Effector memory CD8-positive, alpha-beta T cell (primary cell): ENCODE measurements around the gene ZCCHC17.

Experiments used
- ATAC-seq: fragments of 150-1000 bp; cut with Tn5 transposase; replicated peaks from 2 replicates; pipeline ENCODE4 v1.10.0; 2021; ENCODE audit warnings: mild to moderate bottlenecking, moderate library complexity
- DNase-seq, 3 experiments: peaks; one replicate each; pipeline ENCODE4 v3.0.0; 2021
- H3K27ac Mint-ChIP-seq, 2 donors: one replicate each; pipeline ENCODE4 v1.8.0; 2022; ENCODE audit warnings: mild to moderate bottlenecking in 2 of 2, mixed read lengths in 2 of 2, moderate library complexity in 2 of 2
- H3K27me3 Mint-ChIP-seq, 2 donors: one replicate each; pipeline ENCODE4 v1.8.0; 2022; ENCODE audit warnings: mixed read lengths in 2 of 2
- H3K36me3 Mint-ChIP-seq: one replicate; pipeline ENCODE4 v1.8.0; 2022; ENCODE audit warnings: mild to moderate bottlenecking, moderate library complexity, mixed read lengths; ENCODE audit not compliant: insufficient read depth
- H3K4me1 Mint-ChIP-seq, 2 donors: one replicate each; pipeline ENCODE4 v1.8.0; 2022; ENCODE audit warnings: low read depth in 2 of 2, mixed read lengths in 2 of 2
- H3K4me3 Mint-ChIP-seq, 2 donors: one replicate each; pipeline ENCODE4 v1.8.0; 2022; ENCODE audit warnings: mild to moderate bottlenecking in 2 of 2, mixed read lengths in 2 of 2, moderate library complexity in 2 of 2
- H3K9me3 Mint-ChIP-seq, 2 donors: one replicate each; pipeline ENCODE4 v1.8.0; 2022; ENCODE audit warnings: mixed read lengths in 2 of 2

The ZCCHC17 gene

DNA sequence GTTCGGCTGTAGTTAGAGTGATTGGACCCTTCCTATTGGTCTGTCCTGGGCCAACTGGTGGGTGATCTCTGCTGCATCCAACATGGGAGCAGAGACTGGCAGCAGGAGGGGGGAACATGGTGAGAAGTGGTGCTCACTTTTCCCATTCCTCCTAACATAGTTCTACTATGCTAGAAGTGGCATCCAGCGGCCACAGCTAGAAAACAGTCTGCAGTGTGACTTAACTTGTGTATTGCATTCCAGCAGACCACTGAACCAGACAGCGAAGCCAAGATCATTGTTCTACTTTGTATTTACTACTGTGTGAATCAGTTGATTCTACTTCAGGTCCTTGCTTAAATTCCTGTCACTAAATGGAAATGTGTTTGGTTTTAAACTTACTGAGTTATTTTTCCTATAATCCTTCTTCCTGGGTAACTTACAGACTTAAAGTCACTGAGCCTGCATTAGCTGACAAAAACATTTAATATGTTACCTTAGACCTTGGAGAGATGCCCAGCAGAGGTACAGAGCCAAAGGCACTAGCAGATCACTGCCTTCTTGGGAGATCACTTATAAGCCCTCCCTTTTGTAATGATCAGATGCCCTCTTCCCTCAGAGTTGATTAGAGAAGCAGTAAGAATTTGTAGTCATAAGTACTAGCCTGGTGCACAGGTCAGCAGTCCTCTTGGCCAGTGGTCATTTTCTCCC, 67.9 kb downstream of the ZCCHC17 start:
- Mint-ChIP-seq H3K4me1 (no peaks in the 10 kb centered on the region), H3K36me3 (peaks cover 12% of the 10 kb centered on the region), H3K9me3 (no peaks in the 10 kb centered on the region), H3K27ac (no peak overlapping the region), H3K4me3 (no peak overlapping the region), H3K27me3 (no peaks in the 10 kb centered on the region)
- ATAC-seq, result no peak
- no peak for DNase-seq

DNA sequence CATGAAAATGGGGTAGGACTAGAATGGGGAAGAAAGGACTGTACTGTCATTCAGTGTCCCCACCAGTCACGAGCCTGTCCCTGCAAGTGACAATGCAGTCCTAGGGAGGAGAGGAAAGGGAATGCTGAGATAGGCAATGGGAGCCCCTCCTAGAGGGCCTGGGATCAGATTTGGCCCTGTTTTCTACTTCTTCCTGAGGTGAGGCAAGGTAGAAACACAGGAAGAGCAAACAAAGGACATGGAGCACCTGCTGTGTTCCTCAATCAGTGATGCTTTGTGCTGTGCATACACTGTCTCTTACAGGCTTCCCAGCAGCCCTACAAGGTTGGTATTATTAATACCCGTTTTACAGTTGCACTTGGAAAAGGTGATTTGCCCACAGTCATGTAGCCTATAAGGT, 70.0 kb downstream of the ZCCHC17 start:
- peaks cover 4% of the 10 kb centered on the region for H3K36me3 Mint-ChIP-seq
- ATAC-seq (no peak), DNase-seq (no peak)
- H3K4me3 Mint-ChIP-seq, result no peak overlapping the region
- H3K4me1 Mint-ChIP-seq, result no peaks in the 10 kb centered on the region
- peak overlapping the region in 1 of 2 donors; percentile 58 for H3K27ac Mint-ChIP-seq
- H3K27me3 Mint-ChIP-seq, result no peaks in the 10 kb centered on the region
- no peaks in the 10 kb centered on the region for H3K9me3 Mint-ChIP-seq

DNA sequence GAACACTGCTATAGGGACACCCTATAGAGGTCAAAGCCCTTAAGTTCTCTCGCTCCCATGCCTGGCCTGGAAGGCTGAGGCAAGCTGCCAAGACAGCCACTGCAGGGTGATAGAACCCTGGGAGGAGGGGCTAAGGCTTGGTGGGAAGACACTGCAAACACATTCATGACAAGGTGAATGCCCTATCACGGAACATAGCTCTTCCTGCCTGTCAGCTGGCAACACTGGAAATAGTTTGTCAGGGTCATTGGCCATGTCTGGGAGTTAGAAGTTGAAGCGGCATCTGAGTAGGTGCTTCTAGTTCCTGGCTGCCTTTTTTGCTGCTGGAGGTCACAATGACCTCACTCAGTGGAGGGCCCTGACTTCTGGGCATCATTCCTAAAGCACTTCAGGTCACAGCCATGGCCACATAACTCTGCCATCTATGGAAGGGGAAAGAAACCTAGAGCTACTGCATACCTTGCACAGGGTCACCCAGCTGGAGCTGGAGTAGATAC, 71.8 kb downstream of the ZCCHC17 start:
- DNase-seq (no peak), ATAC-seq (no peak)
- Mint-ChIP-seq H3K27me3 (no peaks in the 10 kb centered on the region), H3K9me3 (no peaks in the 10 kb centered on the region), H3K36me3 (peaks cover 4% of the 10 kb centered on the region), H3K4me3 (no peak overlapping the region), H3K27ac (peak overlapping the region in 1 of 2 donors; percentile 2), H3K4me1 (peaks cover 7 to 11% of the 10 kb centered on the region in 2 donors)

DNA sequence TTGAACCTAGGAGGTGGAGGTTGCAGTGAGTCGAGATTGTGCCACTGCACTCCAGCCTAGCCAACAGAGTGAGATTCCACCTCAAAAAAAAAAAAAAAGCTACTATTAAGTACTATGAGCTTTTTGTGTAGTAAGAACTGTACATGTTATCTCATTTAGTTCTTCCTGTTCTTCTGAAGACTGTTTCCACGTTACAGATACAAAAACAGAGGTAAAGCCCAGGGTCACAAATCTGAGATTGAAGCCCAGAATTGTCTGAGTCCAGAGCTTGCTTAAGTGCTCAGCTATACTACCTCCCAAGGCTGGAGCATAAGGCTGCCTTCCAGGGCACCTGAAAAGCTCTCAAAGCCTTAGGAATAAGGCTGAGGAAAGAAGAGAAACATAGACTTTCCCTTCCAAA, 73.2 kb downstream of the ZCCHC17 start:
- no peak for ATAC-seq
- Mint-ChIP-seq H3K4me3 (no peak overlapping the region), H3K36me3 (peaks cover 4% of the 10 kb centered on the region), H3K9me3 (no peaks in the 10 kb centered on the region), H3K27ac (no peak overlapping the region), H3K27me3 (no peaks in the 10 kb centered on the region), H3K4me1 (peaks cover 9 to 14% of the 10 kb centered on the region in 2 donors)
- DNase-seq, result no peak

DNA sequence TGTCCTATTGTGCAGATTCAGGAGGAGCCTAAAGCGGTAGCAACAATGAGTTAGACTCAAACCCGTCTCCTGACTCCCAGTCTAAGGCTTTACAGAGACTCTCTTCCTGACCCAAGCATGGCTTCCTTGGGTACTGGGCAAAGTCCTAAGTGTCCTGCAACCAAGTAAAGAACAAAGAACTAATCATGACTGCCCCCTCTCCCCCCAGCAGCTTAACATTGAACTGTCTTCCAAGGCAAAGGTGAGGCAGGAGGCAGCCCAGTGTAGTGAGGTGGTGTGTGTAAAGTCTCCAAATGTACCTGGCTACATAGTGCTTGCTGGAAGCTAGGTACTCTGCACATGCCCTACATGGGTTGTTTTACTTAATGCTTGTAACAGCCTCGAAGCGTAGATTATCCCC, 73.7 kb downstream of the ZCCHC17 start:
- peaks cover 2% of the 10 kb centered on the region for H3K36me3 Mint-ChIP-seq
- H3K27ac Mint-ChIP-seq, result no peak overlapping the region
- ATAC-seq, result no peak
- H3K9me3 Mint-ChIP-seq, result no peaks in the 10 kb centered on the region
- no peak for DNase-seq
- no peaks in the 10 kb centered on the region for H3K27me3 Mint-ChIP-seq
- peaks cover 9 to 14% of the 10 kb centered on the region in 2 donors for H3K4me1 Mint-ChIP-seq
- no peak overlapping the region for H3K4me3 Mint-ChIP-seq

DNA sequence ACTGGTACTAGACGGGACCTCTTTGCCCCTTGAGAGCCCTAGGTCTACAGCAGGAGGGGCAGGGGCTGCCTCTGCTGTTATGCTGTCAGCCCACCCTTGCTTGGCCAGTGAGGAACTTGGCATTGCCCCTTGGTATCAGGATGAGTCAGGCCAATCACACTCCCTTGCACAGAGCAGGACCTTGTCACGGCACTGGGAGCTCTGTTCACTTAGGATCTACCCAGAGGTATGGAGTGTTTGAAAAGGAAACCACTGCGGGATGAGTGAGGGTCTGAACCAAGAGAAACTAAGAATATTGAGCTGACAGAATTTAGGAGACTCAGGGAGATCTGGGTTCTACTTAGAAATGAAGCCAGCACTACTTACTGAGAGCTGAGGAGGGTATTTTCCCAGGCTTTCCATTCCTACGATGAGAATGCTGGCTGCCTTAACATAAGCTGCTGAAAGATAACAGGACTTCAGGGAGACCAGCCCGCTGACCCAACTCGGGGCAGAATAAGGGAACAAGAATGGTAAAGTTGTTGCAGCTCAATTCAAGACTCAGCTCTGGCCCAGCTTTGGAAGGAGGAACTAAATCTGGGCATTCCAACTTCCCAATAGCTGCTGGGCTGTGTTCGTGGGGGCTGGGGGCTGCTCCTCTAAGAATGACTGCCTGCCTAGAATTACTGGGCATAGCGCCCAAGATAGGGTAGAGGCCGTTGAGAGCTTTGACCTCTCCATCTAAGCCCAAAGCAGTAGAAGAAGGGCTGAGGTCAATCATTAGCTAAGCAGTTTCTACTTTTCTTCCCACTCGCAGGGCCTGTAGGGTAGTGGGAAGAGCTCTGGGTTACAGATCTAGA, 74.5 kb downstream of the ZCCHC17 start:
- H3K4me3 Mint-ChIP-seq, result no peak overlapping the region
- no peak overlapping the region for H3K27ac Mint-ChIP-seq
- no peaks in the 10 kb centered on the region for H3K9me3 Mint-ChIP-seq
- no peaks in the 10 kb centered on the region for H3K36me3 Mint-ChIP-seq
- ATAC-seq, result no peak
- H3K4me1 Mint-ChIP-seq, result peaks cover 9 to 14% of the 10 kb centered on the region in 2 donors
- H3K27me3 Mint-ChIP-seq, result no peaks in the 10 kb centered on the region
- no peak for DNase-seq

DNA sequence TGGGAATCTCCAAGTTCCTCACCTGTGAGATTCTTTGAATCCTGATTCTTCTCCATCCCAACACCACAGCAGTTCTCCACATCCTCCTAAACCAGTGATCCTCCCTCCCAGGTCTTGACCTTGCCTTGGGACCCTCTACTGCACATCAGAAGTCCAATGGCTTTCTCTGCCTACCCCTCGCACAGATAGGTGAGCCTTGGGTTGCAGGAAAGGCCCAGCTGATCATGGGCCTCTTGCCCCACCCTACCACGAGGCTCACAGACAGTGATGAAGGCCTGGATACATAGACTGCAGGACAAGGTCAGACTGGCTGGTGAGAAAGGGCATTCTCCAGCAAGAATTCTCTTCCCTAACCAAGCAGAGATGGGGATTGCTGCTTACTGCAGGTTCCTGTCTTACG, 75.2 kb downstream of the ZCCHC17 start:
- H3K27me3 Mint-ChIP-seq, result no peaks in the 10 kb centered on the region

DNA sequence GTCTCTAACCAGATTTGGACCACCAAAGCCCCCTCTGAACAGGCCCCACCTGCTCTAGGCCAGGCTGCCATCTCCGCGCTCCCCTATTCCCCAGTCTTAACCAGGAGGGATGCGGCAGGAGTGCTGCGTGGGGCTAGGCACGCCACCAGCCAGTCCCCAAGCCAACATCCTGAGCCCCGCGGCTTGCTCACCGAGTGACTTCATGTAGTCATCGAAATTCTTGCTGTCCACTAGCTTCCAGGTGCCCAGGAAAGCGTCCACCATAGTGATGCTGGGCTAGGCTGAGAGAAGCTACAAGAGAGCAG, 75.9 kb downstream of the ZCCHC17 start:
- H3K27me3 Mint-ChIP-seq, result no peaks in the 10 kb centered on the region
- H3K4me3 Mint-ChIP-seq, result peak overlapping the region in 1 of 2 donors; percentile 85
- H3K27ac Mint-ChIP-seq, result peak overlapping the region in 1 of 2 donors; percentile 51
- peaks cover 9 to 14% of the 10 kb centered on the region in 2 donors for H3K4me1 Mint-ChIP-seq
- ATAC-seq (no peak), DNase-seq (no peak)
- no peaks in the 10 kb centered on the region for H3K36me3 Mint-ChIP-seq
- H3K9me3 Mint-ChIP-seq, result no peaks in the 10 kb centered on the region

More for the DNA sequence above, 75.2 kb downstream of the ZCCHC17 start:
- DNase-seq (no peak), ATAC-seq (no peak)
- Mint-ChIP-seq H3K9me3 (no peaks in the 10 kb centered on the region), H3K27ac (no peak overlapping the region), H3K36me3 (no peaks in the 10 kb centered on the region), H3K4me3 (no peak overlapping the region), H3K4me1 (peaks cover 9 to 14% of the 10 kb centered on the region in 2 donors)

DNA sequence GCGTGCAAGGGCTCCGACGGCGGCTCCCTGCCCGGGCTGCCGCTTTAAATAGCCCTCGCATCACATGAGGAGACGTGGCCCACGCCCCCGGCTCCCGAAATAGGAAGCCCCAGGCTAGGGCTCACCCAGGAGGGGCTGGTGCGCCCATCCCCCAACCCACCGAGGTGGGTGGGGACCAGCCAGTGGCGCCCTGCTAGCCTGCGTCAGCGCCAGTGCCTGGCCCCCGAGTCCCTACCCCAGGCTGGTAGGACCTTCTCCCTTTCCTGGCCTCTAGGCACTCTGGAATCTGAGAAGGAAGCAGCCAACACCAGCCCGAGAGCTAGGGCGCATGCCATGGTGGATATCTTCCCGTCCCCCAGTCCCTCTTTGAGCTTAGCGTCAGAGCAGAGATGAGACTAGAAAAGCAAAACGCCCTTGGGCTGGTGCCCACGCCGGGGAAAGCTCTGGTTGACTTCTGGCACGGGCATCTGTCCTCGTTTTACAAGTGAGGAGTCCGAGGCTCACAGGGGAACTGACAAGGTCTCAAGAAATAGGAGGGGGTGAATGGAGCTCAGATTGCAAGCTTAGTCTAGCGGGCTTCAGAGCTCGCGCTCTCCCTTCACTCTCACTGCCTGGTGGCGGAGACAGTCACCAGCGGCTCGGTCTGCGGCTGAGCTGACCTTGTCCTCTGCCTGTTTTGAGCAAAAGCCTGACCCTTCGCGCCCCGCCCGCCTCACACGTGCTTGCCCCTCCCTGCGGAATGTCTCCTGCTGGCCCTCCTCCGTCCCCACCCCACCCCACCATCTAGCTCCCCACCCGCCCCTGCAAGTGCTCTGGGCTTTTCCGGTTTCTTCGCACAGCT, 76.4 kb downstream of the ZCCHC17 start, which contains the start of gene FABP3:
FABP3 (minus strand) TSS at position 21 of the 841 bp plus-strand sequence. CDS start 62 bp downstream, outside the sequence.
- peaks cover 9 to 14% of the 10 kb centered on the region in 2 donors for H3K4me1 Mint-ChIP-seq
- no peaks in the 10 kb centered on the region for H3K9me3 Mint-ChIP-seq
- no peaks in the 10 kb centered on the region for H3K36me3 Mint-ChIP-seq
- no peak for DNase-seq
- peak within 1 kb of the TSS; percentile 50 to 82 for H3K27ac Mint-ChIP-seq
- no peaks in the 10 kb centered on the region for H3K27me3 Mint-ChIP-seq
- peak; percentile 63 for ATAC-seq
- peak within 1 kb of the TSS; percentile 85 for H3K4me3 Mint-ChIP-seq

DNA sequence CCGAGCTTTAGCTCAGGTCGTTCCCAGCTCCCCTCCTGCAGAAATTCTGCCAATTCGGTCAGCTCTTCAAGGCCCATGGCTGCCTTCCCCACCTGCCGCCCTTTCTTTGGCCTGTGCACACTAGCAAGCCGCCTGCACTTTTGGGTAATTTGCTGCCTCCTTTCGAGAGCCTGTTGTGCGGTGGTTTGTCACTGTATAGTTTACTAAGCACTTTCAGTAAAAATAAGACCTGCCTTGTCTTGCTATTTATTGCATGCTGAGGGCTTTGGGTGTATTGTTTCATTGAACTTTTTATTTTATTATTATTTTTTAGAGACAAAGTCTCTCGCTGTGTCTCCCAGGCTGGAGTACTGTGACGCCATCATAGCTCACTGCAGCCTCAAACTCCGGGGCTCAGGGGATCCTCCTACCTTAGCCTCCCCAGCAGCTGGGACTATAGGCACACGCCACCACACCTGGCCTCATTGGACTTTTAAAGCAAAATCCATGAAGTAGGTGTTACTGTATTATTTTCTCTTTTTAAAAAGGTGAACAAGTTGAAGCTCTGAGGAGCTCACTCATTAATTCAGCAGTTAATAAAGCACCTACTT, 77.2 kb downstream of the ZCCHC17 start:
- Mint-ChIP-seq H3K4me3 (peak overlapping the region; percentile 85), H3K36me3 (no peaks in the 10 kb centered on the region), H3K27me3 (no peaks in the 10 kb centered on the region), H3K4me1 (peaks cover 9 to 14% of the 10 kb centered on the region in 2 donors), H3K9me3 (no peaks in the 10 kb centered on the region), H3K27ac (peak overlapping the region; percentile 50 to 82)
- peak; percentile 17 for ATAC-seq
- DNase-seq, result no peak

DNA sequence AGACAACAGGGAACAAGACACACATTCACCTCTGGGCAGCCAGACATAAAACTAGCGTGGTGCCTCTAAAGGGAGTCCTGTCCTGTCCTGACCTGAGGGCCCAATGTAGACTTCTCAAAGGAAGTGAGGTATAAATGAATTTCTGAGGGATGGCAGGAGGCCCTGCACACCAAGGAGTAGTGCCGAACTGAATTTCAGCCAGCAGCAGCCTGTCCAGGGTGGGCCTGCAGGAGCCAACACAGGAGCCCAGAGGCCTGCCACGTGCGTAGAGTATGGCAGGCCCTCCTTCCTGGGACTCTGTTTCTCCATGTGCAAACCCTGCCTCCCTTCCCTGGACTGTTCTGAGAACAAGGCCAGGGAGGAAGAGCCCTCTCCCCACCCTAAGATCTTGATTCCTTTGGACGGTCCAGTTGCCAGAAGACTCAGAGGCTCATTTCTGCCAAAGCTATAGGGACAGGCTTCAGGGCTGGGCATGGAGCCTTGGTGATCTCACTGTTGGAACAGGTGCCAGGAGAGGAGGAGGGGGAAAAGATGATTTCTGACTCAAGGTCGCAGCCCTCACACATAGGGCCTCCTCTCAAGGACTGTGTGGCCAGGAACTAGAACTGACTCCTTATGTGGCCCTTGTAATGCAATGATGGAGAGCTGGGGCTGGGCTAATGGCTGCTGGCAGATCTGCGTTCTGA, 77.8 kb downstream of the ZCCHC17 start:
- no peaks in the 10 kb centered on the region for H3K9me3 Mint-ChIP-seq
- ATAC-seq (no peak), DNase-seq (no peak)
- H3K27me3 Mint-ChIP-seq, result no peaks in the 10 kb centered on the region
- H3K36me3 Mint-ChIP-seq, result no peaks in the 10 kb centered on the region
- H3K4me1 Mint-ChIP-seq, result peaks cover 9 to 14% of the 10 kb centered on the region in 2 donors
- peak overlapping the region in 1 of 2 donors; percentile 85 for H3K4me3 Mint-ChIP-seq
- H3K27ac Mint-ChIP-seq, result no peak overlapping the region

DNA sequence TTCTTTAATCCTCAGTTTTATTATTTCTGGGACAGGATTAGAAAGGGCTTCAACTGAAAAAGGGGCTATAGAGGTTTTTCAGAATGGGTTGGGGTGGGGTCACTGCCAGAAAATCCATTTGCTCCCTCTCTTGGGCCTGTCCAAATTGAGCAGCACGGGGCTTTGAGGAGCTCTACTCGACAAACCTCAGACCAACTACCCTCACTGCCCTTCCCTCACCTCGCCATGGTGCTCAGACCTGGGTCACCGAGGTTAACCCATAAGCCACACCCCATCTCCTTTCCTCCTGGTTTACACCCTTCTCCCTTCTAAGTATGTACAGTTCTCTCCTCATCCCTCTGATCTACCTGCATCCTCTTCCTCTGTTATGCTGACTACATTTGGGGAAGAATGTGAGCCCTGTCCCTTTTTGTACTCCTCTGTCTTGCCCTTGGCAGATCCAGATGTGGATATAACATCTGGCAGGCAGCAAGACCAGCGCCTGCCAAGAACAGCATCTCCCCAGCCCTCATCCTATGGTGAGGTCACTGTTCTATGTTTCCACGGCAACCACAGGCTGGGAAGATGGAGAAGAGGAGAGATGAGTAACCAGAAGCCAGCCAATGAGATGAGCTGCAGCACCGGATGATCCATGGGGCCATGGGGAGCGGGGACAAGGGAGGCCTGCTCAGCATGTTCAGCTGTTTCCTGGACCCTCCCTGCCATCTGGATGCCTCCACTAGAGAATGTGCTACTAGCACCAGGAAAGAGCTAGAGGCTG, 79.7 kb downstream of the ZCCHC17 start:
- no peak for DNase-seq
- no peak overlapping the region for H3K4me3 Mint-ChIP-seq
- H3K27ac Mint-ChIP-seq, result no peak overlapping the region

More for the DNA sequence above, 79.7 kb downstream of the ZCCHC17 start:
- H3K27me3 Mint-ChIP-seq, result peaks cover 0 to 11% of the 10 kb centered on the region in 2 donors
- no peak for ATAC-seq
- no peaks in the 10 kb centered on the region for H3K9me3 Mint-ChIP-seq
- H3K4me1 Mint-ChIP-seq, result peaks cover 9 to 14% of the 10 kb centered on the region in 2 donors
- no peaks in the 10 kb centered on the region for H3K36me3 Mint-ChIP-seq
